CD4-positive, alpha-beta memory T cell (primary cell): Measurements from ENCODE around the gene RFXAP. TPM values are rescaled to one million over a fixed set of nuclear protein-coding genes. Genes with fewer than 3 reads are reported as not detected.

Experiments
- CTCF ChIA-PET: fragments of 350-600 bp; sonication (Branson Sonifier 250); formaldehyde crosslinking; loops from one replicate; lab custom pipeline; 2021; ENCODE audit warnings: inconsistent platforms; ENCODE audit not compliant: partially characterized antibody; lab: Charles Lee
- POLR2A ChIA-PET: fragments of 350-600 bp; sonication (Branson Sonifier 250); formaldehyde crosslinking; loops from one replicate; lab custom pipeline; 2021; ENCODE audit not compliant: partially characterized antibody; lab: Charles Lee
- DNase-seq, 5 donors: peaks; one replicate each; pipeline versions ENCODE4 v3.0.0 to v3.0.0-alpha.2; 2020 to 2022; ENCODE audit warnings: mixed read lengths in 1 of 5
- H3K27ac ChIP-seq: one replicate; pipeline ENCODE4 v1.7.0; 2013; ENCODE audit warnings: low read depth, low read length
- H3K27me3 ChIP-seq: 2 replicates; pipeline ENCODE4 v1.7.0; 2013; ENCODE audit warnings: mild to moderate bottlenecking, low read length, moderate library complexity; ENCODE audit not compliant: insufficient read depth
- H3K36me3 ChIP-seq: 2 replicates; pipeline ENCODE4 v1.7.0; 2013; ENCODE audit warnings: mild to moderate bottlenecking, low read length, moderate library complexity; ENCODE audit not compliant: insufficient read depth
- H3K4me1 ChIP-seq: 2 replicates; pipeline ENCODE4 v1.7.0; 2013; ENCODE audit warnings: mild to moderate bottlenecking, low read length, moderate library complexity; ENCODE audit not compliant: insufficient read depth
- H3K4me3 ChIP-seq, 2 donors: one replicate each; pipeline ENCODE4 v1.7.0; 2013; ENCODE audit warnings: low read length in 2 of 2, mild to moderate bottlenecking in 1 of 2
- H3K9me3 ChIP-seq, 2 donors: one replicate each; pipeline ENCODE4 v1.7.0; 2013; ENCODE audit warnings: low read length in 2 of 2, control low read depth in 1 of 2; ENCODE audit not compliant: control insufficient read depth in 1 of 2
- H3K27ac Mint-ChIP-seq, 7 donors: one replicate each; pipeline ENCODE4 v1.8.0; 2020 to 2021; ENCODE audit warnings: mixed read lengths in 7 of 7, mild to moderate bottlenecking in 6 of 7, inconsistent platforms in 3 of 7, moderate library complexity in 3 of 7
- H3K27me3 Mint-ChIP-seq, 2 donors: one replicate each; pipeline ENCODE4 v1.8.0; 2020 to 2021; ENCODE audit warnings: mixed read lengths in 2 of 2
- H3K36me3 Mint-ChIP-seq, 2 donors: one replicate each; pipeline ENCODE4 v1.8.0; 2020 to 2021; ENCODE audit warnings: mixed read lengths in 2 of 2, inconsistent platforms in 1 of 2, mild to moderate bottlenecking in 1 of 2
- H3K4me1 Mint-ChIP-seq, 4 donors: one replicate each; pipeline ENCODE4 v1.8.0; 2020 to 2021; ENCODE audit warnings: mixed read lengths in 4 of 4, mild to moderate bottlenecking in 1 of 4
- H3K4me3 Mint-ChIP-seq, 8 donors: one replicate each; pipeline ENCODE4 v1.8.0; 2020 to 2021; ENCODE audit warnings: mixed read lengths in 8 of 8, mild to moderate bottlenecking in 7 of 8, moderate library complexity in 6 of 8, inconsistent platforms in 3 of 8
- H3K9me3 Mint-ChIP-seq, 8 donors: one replicate each; pipeline ENCODE4 v1.8.0; 2020 to 2021; ENCODE audit warnings: mixed read lengths in 8 of 8, mild to moderate bottlenecking in 5 of 8, inconsistent platforms in 3 of 8, moderate library complexity in 1 of 8
- intact Hi-C: fragments of 100-400 bp; cut with micrococcal nuclease; formaldehyde crosslinking; loops from one replicate; pipeline ENCODE4 v1.15.1; 2023
- polyA plus RNA-seq, 2 donors: library from polyadenylated mRNA; unstranded; fragments of 300-500 nt; fragmentation: Illumina TruSeq; gene quantifications; one replicate each; pipeline ENCODE4 v1.2.3, GENCODE V29; 2021
- total RNA-seq, 2 experiments: library from RNA; stranded (reverse); gene quantifications; one replicate each; pipeline ENCODE4 v1.2.3, GENCODE V29; 2021

The RFXAP gene
- total and polyA plus RNA-seq, 4 experiments from 2014 or later = 1.6 to 9.9 (median 5.8) TPM

DNA sequence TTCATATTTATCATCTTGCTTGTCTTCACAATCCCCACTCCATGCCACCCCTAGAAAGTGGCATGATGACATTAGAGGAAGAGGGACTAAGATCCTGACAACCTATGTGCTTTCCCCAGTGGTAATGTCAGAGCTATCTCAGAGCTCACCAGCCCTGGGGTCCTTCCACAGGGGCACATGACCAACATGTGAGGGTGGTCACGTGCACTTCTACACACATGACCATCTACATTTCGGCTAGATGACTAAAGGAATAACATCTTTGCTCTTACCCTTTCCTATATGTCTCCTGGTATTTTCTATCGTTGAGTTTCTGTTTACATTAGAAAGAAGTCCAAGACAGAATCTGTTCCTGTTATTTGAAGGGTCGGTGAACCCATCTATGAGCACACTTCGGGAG, 46.2 kb downstream of the RFXAP start:
- DNase-seq = no peak
- H3K27ac ChIP-seq = no peak overlapping the region
- Mint-ChIP-seq H3K27me3 (peaks cover 27 to 47% of the 10 kb centered on the region in 2 donors), H3K9me3 (no peaks in the 10 kb centered on the region), H3K4me1 (peaks cover 1 to 10% (median 3%) of the 10 kb centered on the region in 4 donors), H3K36me3 (no peaks in the 10 kb centered on the region), H3K4me3 (no peak overlapping the region), H3K27ac (no peak overlapping the region)
- H3K4me3 ChIP-seq = no peak overlapping the region
- intact Hi-C loops = no loop called here
- no peaks in the 10 kb centered on the region for H3K9me3 ChIP-seq
- CTCF ChIA-PET = no interaction called here
- H3K4me1 ChIP-seq = no peaks in the 10 kb centered on the region
- POLR2A ChIA-PET = no interaction called here
- H3K36me3 ChIP-seq = no peaks in the 10 kb centered on the region
- peaks cover 11% of the 10 kb centered on the region for H3K27me3 ChIP-seq

GRCh38 chr13:36866232-36866631, 47.2 kb downstream of the RFXAP start:
- intact Hi-C loops = no loop called here
- ChIA-PET POLR2A (no interaction called here), CTCF (no interaction called here)
- DNase-seq = no peak
- no peak overlapping the region for H3K27ac ChIP-seq
- peaks cover 11% of the 10 kb centered on the region for H3K27me3 ChIP-seq
- no peaks in the 10 kb centered on the region for H3K36me3 Mint-ChIP-seq
- no peaks in the 10 kb centered on the region for H3K36me3 ChIP-seq
- H3K9me3 ChIP-seq = no peaks in the 10 kb centered on the region
- peaks cover 26 to 45% of the 10 kb centered on the region in 2 donors for H3K27me3 Mint-ChIP-seq
- no peak overlapping the region for H3K4me3 ChIP-seq
- H3K4me3 Mint-ChIP-seq = no peak overlapping the region
- H3K4me1 ChIP-seq = no peaks in the 10 kb centered on the region
- H3K9me3 Mint-ChIP-seq = no peaks in the 10 kb centered on the region
- H3K4me1 Mint-ChIP-seq = peaks cover 1 to 10% (median 3%) of the 10 kb centered on the region in 4 donors
- H3K27ac Mint-ChIP-seq = no peak overlapping the region

- Histone ChIP-seq H3K4me3 (no peak overlapping the region), H3K27me3 (no peaks in the 10 kb centered on the region), H3K9me3 (no peaks in the 10 kb centered on the region), H3K36me3 (no peaks in the 10 kb centered on the region), H3K27ac (no peak overlapping the region), H3K4me1 (no peaks in the 10 kb centered on the region)
- intact Hi-C loops = no loop called here
- Mint-ChIP-seq H3K27me3 (peaks cover 18 to 32% of the 10 kb centered on the region in 2 donors), H3K9me3 (no peaks in the 10 kb centered on the region), H3K36me3 (no peaks in the 10 kb centered on the region), H3K4me1 (no peaks in the 10 kb centered on the region), H3K27ac (no peak overlapping the region), H3K4me3 (no peak overlapping the region)
- no peak for DNase-seq
- CTCF ChIA-PET = interaction anchor here (2.1 kb wide), 1 partner anchor 12 kb away, joined by 7 read pairs; no protein-coding TSS in a partner anchor
- POLR2A ChIA-PET = no interaction called here
Observed at GRCh38 chr13:36870050-36870692, 51.1 kb downstream of the RFXAP start.

DNA sequence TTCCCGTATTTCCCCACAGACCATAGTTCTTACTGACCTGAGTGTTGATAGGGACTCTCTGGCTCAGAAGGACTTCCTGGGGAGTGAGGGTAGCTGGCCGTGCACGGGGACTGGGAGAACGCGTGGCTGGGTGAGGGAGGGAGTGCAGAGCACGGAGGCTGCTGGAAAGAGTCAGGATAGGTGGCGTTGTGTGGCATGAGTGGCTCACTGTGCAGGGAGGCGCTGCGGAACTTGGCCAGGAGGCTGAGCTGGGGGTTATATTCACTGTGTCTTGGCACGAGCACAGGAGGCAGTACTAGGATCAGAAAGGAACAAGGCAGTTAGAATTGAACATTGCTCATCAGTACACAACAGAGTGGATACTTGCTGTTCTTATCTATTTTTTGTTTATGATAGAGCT, 53.6 kb downstream of the RFXAP start:
- no peaks in the 10 kb centered on the region for H3K9me3 ChIP-seq
- DNase-seq = no peak
- Mint-ChIP-seq H3K4me1 (no peaks in the 10 kb centered on the region), H3K9me3 (peaks cover 0 to 3% (median 0%) of the 10 kb centered on the region in 8 donors), H3K36me3 (no peaks in the 10 kb centered on the region), H3K27ac (no peak overlapping the region), H3K4me3 (no peak overlapping the region), H3K27me3 (peaks cover 8 to 17% of the 10 kb centered on the region in 2 donors)
- no peak overlapping the region for H3K4me3 ChIP-seq
- POLR2A ChIA-PET = no interaction called here
- no peaks in the 10 kb centered on the region for H3K36me3 ChIP-seq
- H3K27ac ChIP-seq = no peak overlapping the region
- CTCF ChIA-PET = no interaction called here
- intact Hi-C loops = no loop called here
- no peaks in the 10 kb centered on the region for H3K27me3 ChIP-seq
- no peaks in the 10 kb centered on the region for H3K4me1 ChIP-seq

GRCh38 chr13:36875431-36875830, 56.4 kb downstream of the RFXAP start:
- Mint-ChIP-seq H3K4me3 (no peak overlapping the region), H3K36me3 (no peaks in the 10 kb centered on the region)
- intact Hi-C loops = no loop called here

GRCh38 chr13:36875961-36876360, 56.9 kb downstream of the RFXAP start:
- H3K4me1 ChIP-seq = no peaks in the 10 kb centered on the region
- H3K27me3 ChIP-seq = no peaks in the 10 kb centered on the region
- intact Hi-C loops = no loop called here
- Mint-ChIP-seq H3K36me3 (no peaks in the 10 kb centered on the region), H3K27ac (no peak overlapping the region), H3K27me3 (peaks cover 11 to 12% of the 10 kb centered on the region in 2 donors), H3K4me1 (no peaks in the 10 kb centered on the region), H3K9me3 (peaks cover 0 to 5% (median 0%) of the 10 kb centered on the region in 8 donors), H3K4me3 (no peak overlapping the region)
- H3K4me3 ChIP-seq = no peak overlapping the region
- ChIA-PET POLR2A (no interaction called here), CTCF (no interaction called here)
- DNase-seq = no peak
- H3K36me3 ChIP-seq = no peaks in the 10 kb centered on the region
- no peaks in the 10 kb centered on the region for H3K9me3 ChIP-seq
- H3K27ac ChIP-seq = no peak overlapping the region

More at GRCh38 chr13:36875431-36875830, 56.4 kb downstream of the RFXAP start:
- Histone ChIP-seq H3K27ac (no peak overlapping the region), H3K4me1 (no peaks in the 10 kb centered on the region), H3K27me3 (no peaks in the 10 kb centered on the region), H3K9me3 (no peaks in the 10 kb centered on the region), H3K4me3 (no peak overlapping the region), H3K36me3 (no peaks in the 10 kb centered on the region)
- CTCF ChIA-PET = no interaction called here
- H3K9me3 Mint-ChIP-seq = peaks cover 0 to 5% (median 0%) of the 10 kb centered on the region in 8 donors
- peaks cover 11 to 12% of the 10 kb centered on the region in 2 donors for H3K27me3 Mint-ChIP-seq
- no peaks in the 10 kb centered on the region for H3K4me1 Mint-ChIP-seq
- no peak for DNase-seq
- POLR2A ChIA-PET = no interaction called here
- H3K27ac Mint-ChIP-seq = no peak overlapping the region
